K562 (cell line): ENCODE measurements around the gene ACOT7. TPM values are rescaled to one million over a fixed set of nuclear protein-coding genes. Genes with fewer than 3 reads are reported as not detected.

Source experiments
- ARHGAP35 ChIP-seq: fragments of 450-650 bp; IDR thresholded peaks from 2 replicates; pipeline ENCODE4 v1.6.1; 2018; ENCODE audit not compliant: partially characterized antibody
- BRD4 ChIP-seq: fragments of 200-600 bp; sonication (generic); IDR thresholded peaks from 2 replicates; pipeline ENCODE4 v1.6.1; 2017; ENCODE audit warnings: inconsistent platforms
- CHAMP1 ChIP-seq: fragments of 450-650 bp; IDR thresholded peaks from 2 replicates; pipeline ENCODE4 v1.6.1; 2016; ENCODE audit warnings: mild to moderate bottlenecking
- DNMT1 ChIP-seq: fragments of 450-650 bp; IDR thresholded peaks from 2 replicates; pipeline ENCODE4 v1.6.1; 2016; ENCODE audit warnings: antibody characterized with exemption, mild to moderate bottlenecking
- FOS ChIP-seq: IDR thresholded peaks from 3 replicates; pipeline ENCODE4 v1.6.1; 2011; ENCODE audit not compliant: insufficient read length; ENCODE audit errors: extremely low read depth
- FOXK1 ChIP-seq: sonication (generic); formaldehyde crosslinking; IDR thresholded peaks from 2 replicates; pipeline ENCODE4 v1.8.0; 2022; ENCODE audit warnings: missing genetic modification reagents, mild to moderate bottlenecking, borderline replicate concordance
- GTF2A2 ChIP-seq: IDR thresholded peaks from 2 replicates; pipeline ENCODE4 v1.6.1; 2016; ENCODE audit warnings: mild to moderate bottlenecking, missing genetic modification characterization, missing compliant biosample characterization
- IRF2 ChIP-seq: sonication (generic); formaldehyde crosslinking; IDR thresholded peaks from 2 replicates; pipeline ENCODE4 v1.8.1; 2022; ENCODE audit warnings: mild to moderate bottlenecking, missing genetic modification reagents
- KLF1 ChIP-seq: fragments of 450-650 bp; IDR thresholded peaks from 2 replicates; pipeline ENCODE4 v1.6.1; 2016; ENCODE audit warnings: missing genetic modification characterization, missing compliant biosample characterization
- KLF6 ChIP-seq: fragments of 250-450 bp; sonication (Bioruptor Pico); IDR thresholded peaks from 2 replicates; pipeline ENCODE4 v1.4.0; 2020; ENCODE audit warnings: mild to moderate bottlenecking, moderate library complexity, borderline replicate concordance
- MBD2 ChIP-seq: sonication (generic); IDR thresholded peaks from 2 replicates; pipeline ENCODE4 v1.6.1; 2016; ENCODE audit warnings: low read depth, borderline replicate concordance
- MLX ChIP-seq, 2 experiments: fragments of 450-650 bp in 1 of 2; sonication (generic) in 1 of 2; formaldehyde crosslinking; conservative IDR thresholded peaks; 2 replicates each; pipeline versions ENCODE4 v1.4.0 to v1.8.1; 2020 to 2022; ENCODE audit warnings: mild to moderate bottlenecking in 1 of 2, missing genetic modification reagents in 1 of 2
- NEUROD1 ChIP-seq: fragments of 150-350 bp; IDR thresholded peaks from 2 replicates; pipeline ENCODE4 v1.6.1; 2014; ENCODE audit warnings: borderline replicate concordance, low read length, low read depth; ENCODE audit not compliant: partially characterized antibody
- NR1H2 ChIP-seq: sonication (generic); formaldehyde crosslinking; IDR thresholded peaks from 2 replicates; pipeline ENCODE4 v1.4.0; 2020; ENCODE audit warnings: mild to moderate bottlenecking, missing genetic modification reagents
- NR3C1 ChIP-seq: sonication (generic); formaldehyde crosslinking; IDR thresholded peaks from 2 replicates; pipeline ENCODE4 v1.8.1; 2022; ENCODE audit warnings: missing genetic modification reagents
- POLR2A ChIP-seq: fragments of 450-650 bp; conservative IDR thresholded peaks from 2 replicates; pipeline ENCODE4 v1.6.1; 2016
- PTBP1 ChIP-seq: fragments of 200-400 bp; formaldehyde crosslinking; IDR thresholded peaks from 2 replicates; pipeline ENCODE4 v1.6.1; 2017; ENCODE audit warnings: low read depth, low read length
- SMARCA5 ChIP-seq: fragments of 450-650 bp; IDR thresholded peaks from 2 replicates; pipeline ENCODE4 v1.6.1; 2016
- SPI1 ChIP-seq: IDR thresholded peaks from 2 replicates; pipeline ENCODE4 v1.6.1; 2011; ENCODE audit warnings: low read depth, low read length, control low read depth, borderline replicate concordance
- SREBF2 ChIP-seq: sonication (generic); formaldehyde crosslinking; IDR thresholded peaks from 2 replicates; pipeline ENCODE4 v1.4.0; 2020; ENCODE audit warnings: mild to moderate bottlenecking, missing genetic modification reagents
- TAF15 ChIP-seq: fragments of 200-400 bp; formaldehyde crosslinking; IDR thresholded peaks from 2 replicates; pipeline ENCODE4 v1.6.1; 2017; ENCODE audit warnings: mild to moderate bottlenecking, low read depth, low read length, moderate library complexity
- TARDBP ChIP-seq: fragments of 450-650 bp; IDR thresholded peaks from 2 replicates; pipeline ENCODE4 v1.6.1; 2016
- VEZF1 ChIP-seq: fragments of 200-800 bp; sonication (Bioruptor generic); IDR thresholded peaks from 2 replicates; pipeline ENCODE4 v1.6.1; 2017; ENCODE audit warnings: missing genetic modification characterization, missing compliant biosample characterization
- ZNF197 ChIP-seq: fragments of 200-800 bp; sonication (Bioruptor generic); IDR thresholded peaks from 2 replicates; pipeline ENCODE4 v1.6.1; 2016; ENCODE audit warnings: low read depth, missing genetic modification characterization, missing compliant biosample characterization
- ZNF212 ChIP-seq: fragments of 450-650 bp; formaldehyde crosslinking; IDR thresholded peaks from 2 replicates; pipeline ENCODE4 v1.4.0; 2020; ENCODE audit warnings: mild to moderate bottlenecking
- ZNF232 ChIP-seq: sonication (generic); formaldehyde crosslinking; IDR thresholded peaks from 2 replicates; pipeline ENCODE4 v1.8.0; 2022; ENCODE audit warnings: mild to moderate bottlenecking, missing genetic modification reagents
- ZNF583 ChIP-seq: fragments of 250-450 bp; sonication (Bioruptor Pico); IDR thresholded peaks from 2 replicates; pipeline ENCODE4 v1.4.0; 2020
- polyA plus RNA-seq, 8 experiments: library from polyadenylated mRNA; depleted of rRNA in 4 of 8; stranded (reverse) in 5 of 8; unstranded in 3 of 8; fragments of >200 nt; fragmentation: Nextera tagmentation in 2 of 8; fragmentation: Illumina TruSeq in 1 of 8; extraction: Ambion mirVana in 2 of 8; extraction: Trizol in 1 of 8; gene quantifications; 2 replicates each; pipeline versions ENCODE4 v1.2.1 to v1.2.3, GENCODE V29; 2011 to 2014; ENCODE audit warnings: inconsistent platforms in 1 of 8, missing spikeins in 1 of 8
- total RNA-seq, 7 experiments: library from RNA; depleted of rRNA in 6 of 7; stranded (reverse); fragments of >200 nt in 6 of 7; fragmentation: Illumina TruSeq in 2 of 7; extraction: Trizol in 2 of 7; gene quantifications; 2 replicates each; pipeline versions ENCODE4 v1.2.1 to v1.2.3, GENCODE V29; 2011 to 2021; ENCODE audit warnings: low replicate concordance in 1 of 7

Gene ACOT7
- total and polyA plus RNA-seq, 9 of the 15 experiments (the other 6 are each of a cell fraction or from before 2014, with no cell fraction given): 7.0 to 92.6 (median 37.2) TPM

- peak; percentile 97 for TF ChIP-seq ZNF232 (CRISPR knock-in tag)
- TF ChIP-seq IRF2 (CRISPR knock-in tag): peak; percentile 92
- no peak for TF ChIP-seq ARHGAP35
- TF ChIP-seq DNMT1: no peak
- TF ChIP-seq MBD2: no peak
- peak; percentile 34; the same call in 1 of the 2 replicates for TF ChIP-seq KLF6 (CRISPR knock-in tag)
- 0 out of 2 replicates have a peak, but pooled peaks have one; percentile 58 for TF ChIP-seq TARDBP
- TF ChIP-seq SREBF2: no peak
- no peak for TF ChIP-seq SMARCA5
- TF ChIP-seq FOS: no peak
- TF ChIP-seq ZNF197 (CRISPR knock-in tag): peak; percentile 92
- no peak for TF ChIP-seq NEUROD1
- no peak for TF ChIP-seq CHAMP1
- TF ChIP-seq NR3C1 (CRISPR knock-in tag): peak; percentile 99
- no peak for TF ChIP-seq FOXK1 (CRISPR knock-in tag)
- TF ChIP-seq KLF1 (tag): peak; percentile 66; the same call in 1 of the 2 replicates
- no peak for TF ChIP-seq GTF2A2 (tag)
- no peak for TF ChIP-seq SPI1
- no peak for TF ChIP-seq PTBP1
- no peak for TF ChIP-seq TAF15
- peak in 1 of 2 experiments; percentile 97; a peak in 2 of 4 replicates for TF ChIP-seq MLX (CRISPR knock-in tag; conservative IDR thresholded peaks at IDR 0.05)
- TF ChIP-seq BRD4: no peak
- TF ChIP-seq POLR2A: no peak
- 0 out of 2 replicates have a peak, but pooled peaks have one; percentile 31 for TF ChIP-seq ZNF212 (CRISPR knock-in tag)
- peak; percentile 79; the same call in 1 of the 2 replicates for TF ChIP-seq ZNF583
- peak; percentile 94; the same call in 1 of the 2 replicates for TF ChIP-seq NR1H2
- TF ChIP-seq VEZF1: peak; percentile 33; the same call in 1 of the 2 replicates
Observed at GRCh38 chr1:6245086-6245868, 148.3 kb downstream of the ACOT7 start (continued).
